WTC11 (cell line): ENCODE measurements around the gene CAMK2B. TPM values are rescaled to one million over a fixed set of nuclear protein-coding genes. Genes with fewer than 3 reads are reported as not detected.

ENCODE experiments used
- ATAC-seq: fragments of 200-7000 bp; cut with Tn5 transposase; 2 replicates; pipeline ENCODE4 v1.10.0; 2021; ENCODE audit warnings: mild to moderate bottlenecking, moderate library complexity
- CTCF ChIA-PET: fragments of 300-600 bp; sonication (Branson Sonifier 250); formaldehyde crosslinking; loops from one replicate; lab custom pipeline; 2021; ENCODE audit warnings: antibody characterized with exemption; lab: Charles Lee
- POLR2A ChIA-PET: fragments of 350-600 bp; sonication (Branson Sonifier 250); formaldehyde crosslinking; loops from one replicate; lab custom pipeline; 2021; ENCODE audit warnings: antibody characterized with exemption; lab: Charles Lee
- DNase-seq: peaks from one replicate; pipeline ENCODE4 v3.0.0; 2021; ENCODE audit warnings: low spot score
- H3K27ac Mint-ChIP-seq: 2 replicates; pipeline ENCODE4 v1.8.0; 2021; ENCODE audit warnings: mixed read lengths
- H3K27me3 Mint-ChIP-seq: 2 replicates; pipeline ENCODE4 v1.8.0; 2021; ENCODE audit warnings: low read depth, mild to moderate bottlenecking, moderate library complexity, mixed read lengths
- H3K36me3 Mint-ChIP-seq: 2 replicates; pipeline ENCODE4 v1.8.0; 2021; ENCODE audit warnings: mixed read lengths
- H3K4me1 Mint-ChIP-seq: 2 replicates; pipeline ENCODE4 v1.8.0; 2022; ENCODE audit warnings: mixed read lengths
- H3K4me3 Mint-ChIP-seq: 2 replicates; pipeline ENCODE4 v1.8.0; 2021; ENCODE audit warnings: mild to moderate bottlenecking, moderate library complexity, mixed read lengths
- H3K9me3 Mint-ChIP-seq: 2 replicates; pipeline ENCODE4 v1.8.0; 2021; ENCODE audit warnings: mixed read lengths
- FOXP1 ChIP-seq: sonication (generic); formaldehyde crosslinking; IDR thresholded peaks from 2 replicates; pipeline ENCODE4 v1.8.0; 2022; ENCODE audit warnings: missing genetic modification reagents, mild to moderate bottlenecking, moderate library complexity, borderline replicate concordance
- GTF2I ChIP-seq: fragments of 250-450 bp; sonication (Bioruptor Pico); conservative IDR thresholded peaks from 2 replicates; pipeline ENCODE4 v1.4.0; 2021; ENCODE audit warnings: mild to moderate bottlenecking
- HMGXB4 ChIP-seq: sonication (generic); formaldehyde crosslinking; IDR thresholded peaks from 2 replicates; pipeline ENCODE4 v1.8.1; 2023; ENCODE audit warnings: mild to moderate bottlenecking, moderate library complexity, missing genetic modification reagents
- IRF2 ChIP-seq: sonication (generic); formaldehyde crosslinking; IDR thresholded peaks from 2 replicates; pipeline ENCODE4 v1.8.0; 2022; ENCODE audit warnings: low read depth, missing genetic modification reagents, borderline replicate concordance
- RELA ChIP-seq: sonication (generic); formaldehyde crosslinking; IDR thresholded peaks from 2 replicates; pipeline ENCODE4 v1.8.1; 2022; ENCODE audit warnings: missing genetic modification reagents, mild to moderate bottlenecking, borderline replicate concordance
- SMAD3 ChIP-seq: sonication (generic); formaldehyde crosslinking; IDR thresholded peaks from 2 replicates; pipeline ENCODE4 v1.8.0; 2022; ENCODE audit warnings: missing genetic modification reagents, mild to moderate bottlenecking, borderline replicate concordance
- STAT6 ChIP-seq: sonication (generic); formaldehyde crosslinking; conservative IDR thresholded peaks from 2 replicates; pipeline ENCODE4 v1.8.1; 2023; ENCODE audit warnings: mild to moderate bottlenecking, low read depth, missing genetic modification reagents, moderate library complexity
- TEAD1 ChIP-seq: sonication (generic); formaldehyde crosslinking; IDR thresholded peaks from 2 replicates; pipeline ENCODE4 v1.8.0; 2022; ENCODE audit warnings: mild to moderate bottlenecking, missing genetic modification reagents
- TP53 ChIP-seq: sonication (generic); formaldehyde crosslinking; IDR thresholded peaks from 2 replicates; pipeline ENCODE4 v1.8.1; 2023; ENCODE audit warnings: mild to moderate bottlenecking, missing genetic modification reagents
- ZBTB43 ChIP-seq: sonication (generic); formaldehyde crosslinking; IDR thresholded peaks from 2 replicates; pipeline ENCODE4 v1.8.1; 2023; ENCODE audit warnings: mild to moderate bottlenecking, missing genetic modification reagents
- ZNF121 ChIP-seq: sonication (generic); formaldehyde crosslinking; IDR thresholded peaks from 2 replicates; pipeline ENCODE4 v1.8.0; 2023; ENCODE audit warnings: missing genetic modification reagents
- ZNF317 ChIP-seq: sonication (generic); formaldehyde crosslinking; IDR thresholded peaks from 2 replicates; pipeline ENCODE4 v1.8.1; 2023; ENCODE audit warnings: low read depth, mild to moderate bottlenecking, moderate library complexity, missing genetic modification reagents, borderline replicate concordance
- ZNF425 ChIP-seq: fragments of 250-450 bp; sonication (Bioruptor Pico); conservative IDR thresholded peaks from 2 replicates; pipeline ENCODE4 v1.9.0; 2021; ENCODE audit warnings: mild to moderate bottlenecking
- ZNF671 ChIP-seq: fragments of 250-450 bp; sonication (Bioruptor Pico); IDR thresholded peaks from 2 replicates; pipeline ENCODE4 v1.8.0; 2021; ENCODE audit warnings: mild to moderate bottlenecking
- total RNA-seq: library from RNA; stranded (reverse); gene quantifications from 3 replicates; pipeline ENCODE4 v1.2.3, GENCODE V29; 2021

The CAMK2B gene
- total RNA-seq, 1 experiment from 2014 or later = 0.44 TPM

- Mint-ChIP-seq H3K4me1 (peaks cover 2% of the 10 kb centered on the region; the same call in 1 of the 2 replicates), H3K27ac (no peak overlapping the region), H3K4me3 (no peak overlapping the region), H3K9me3 (no peaks in the 10 kb centered on the region), H3K36me3 (no peaks in the 10 kb centered on the region), H3K27me3 (peaks cover 2% of the 10 kb centered on the region)
- POLR2A ChIA-PET = no interaction called here
- no peak for TF ChIP-seq ZNF425
- no peak for TF ChIP-seq GTF2I (CRISPR knock-in tag)
- no peak for TF ChIP-seq IRF2
- no peak for TF ChIP-seq TEAD1 (CRISPR knock-in tag)
- no peak for TF ChIP-seq ZBTB43 (CRISPR knock-in tag)
- DNase-seq (no peak), ATAC-seq (no peak)
- CTCF ChIA-PET = no interaction called here
Measured at GRCh38 chr7:44280636-44280992, 44.8 kb downstream of the CAMK2B start.

GRCh38 chr7:44279731-44280505 is 45.5 kb downstream of the CAMK2B start:
- Mint-ChIP-seq H3K9me3 (no peaks in the 10 kb centered on the region), H3K27me3 (peaks cover 9% of the 10 kb centered on the region), H3K36me3 (no peaks in the 10 kb centered on the region), H3K27ac (no peak overlapping the region), H3K4me1 (peaks cover 3% of the 10 kb centered on the region; the same call in 1 of the 2 replicates), H3K4me3 (no peak overlapping the region)
- TF ChIP-seq HMGXB4 (CRISPR knock-in tag) = no peak
- TF ChIP-seq SMAD3 = no peak
- TF ChIP-seq RELA (CRISPR knock-in tag) = no peak
- TF ChIP-seq ZNF121 (CRISPR knock-in tag) = no peak
- TF ChIP-seq FOXP1 (CRISPR knock-in tag) = no peak
- no peak for TF ChIP-seq ZNF317 (CRISPR knock-in tag)
- no peak for TF ChIP-seq TEAD1 (CRISPR knock-in tag)
- no peak for TF ChIP-seq STAT6 (CRISPR knock-in tag)
- no peak for TF ChIP-seq TP53 (CRISPR knock-in tag)
- no peak for TF ChIP-seq ZNF671 (CRISPR knock-in tag)
- ChIA-PET POLR2A (interaction anchor here (0.6 kb wide), 1 partner anchor 312 kb away, joined by 3 read pairs; no protein-coding TSS in a partner anchor), CTCF (interaction anchor here (1.0 kb wide), 1 partner anchor 70 kb away, joined by 4 read pairs; no protein-coding TSS in a partner anchor)
- peak; percentile 3 for DNase-seq
- ATAC-seq = no peak
